ENCODE measurements around the gene TMEM100. TPM values are rescaled to one million over a fixed set of nuclear protein-coding genes. Genes with fewer than 3 reads are reported as not detected.
A peak's percentile ranks its signal among the peaks of the same experiment; 100 is the strongest.

TMEM100 gene
- total and polyA plus RNA-seq, 10 of the 15 experiments (the other 5 are each of a cell fraction or from before 2014, with no cell fraction given), result not detected

GRCh38 chr17:55734128-55734781 lies 11.6 kb upstream of the TMEM100 start:
- Histone ChIP-seq H2AFZ (ENCODE audit: control insufficient read depth, low read depth, low read length) (no peak overlapping the region), H3K27ac (ENCODE audit: control insufficient read depth, insufficient read depth) (no peak overlapping the region), H3K9ac (ENCODE audit: control insufficient read depth, insufficient read depth, low read length) (no peak overlapping the region), H3K4me1 (ENCODE audit: control insufficient read depth, insufficient read depth, low read length) (no peaks in the 10 kb centered on the region; the same call in 1 of the 2 replicates), H4K20me1 (ENCODE audit: control insufficient read depth, insufficient read depth) (no peaks in the 10 kb centered on the region), H3K79me2 (ENCODE audit: control insufficient read depth, insufficient read depth, low read length) (no peaks in the 10 kb centered on the region), H3K36me3 (ENCODE audit: control insufficient read depth in 2 of 2, insufficient read depth in 2 of 2, low read length in 1 of 2) (no peaks in the 10 kb centered on the region), H3K4me3 (no peak overlapping the region; the same call in 1 of the 2 replicates), H3K4me2 (ENCODE audit: control insufficient read depth, insufficient read depth) (0 out of 2 replicates have a peak overlapping the region, but pooled peaks have one; percentile 15), H3K9me3 (replicated peaks; ENCODE audit: control insufficient read depth, insufficient read depth, low read length) (no peaks in the 10 kb centered on the region), H3K27me3 (replicated peaks in 1 of 2; ENCODE audit: control insufficient read depth in 2 of 2, insufficient read depth in 2 of 2, low read length in 1 of 2) (no peaks in the 10 kb centered on the region; a peak in 1 of 4 replicates)
- in situ Hi-C loops (cut with MboI), result no loop called here
- no TSS peak for BruUV-seq (replicated peaks)
- DNase-seq (ENCODE audit: low read depth, low spot score) (no peak), FAIRE-seq (peak; percentile 44), ATAC-seq (peak; percentile 46)
- RAD21 ChIA-PET (ENCODE audit: unreplicated experiment), result no interaction called here
- CTCF ChIA-PET, result interaction anchor here (0.8 to 4.5 kb wide), 10 partner anchors 9 to 586 kb away, joined by 3 to 30 read pairs (median 6); no protein-coding TSS in a partner anchor
- intact Hi-C loops (cut with micrococcal nuclease; ENCODE audit: unreplicated experiment), result no loop called here
- SMC1A ChIA-PET (ENCODE audit: uncharacterized antibody, unreplicated experiment), result interaction anchor here (1.0 to 2.3 kb wide), 4 partner anchors 13 to 208 kb away, joined by 3 to 8 read pairs (median 4); partner anchors contain the start of gene TMEM100
- TF ChIP-seq, protein P1, sequence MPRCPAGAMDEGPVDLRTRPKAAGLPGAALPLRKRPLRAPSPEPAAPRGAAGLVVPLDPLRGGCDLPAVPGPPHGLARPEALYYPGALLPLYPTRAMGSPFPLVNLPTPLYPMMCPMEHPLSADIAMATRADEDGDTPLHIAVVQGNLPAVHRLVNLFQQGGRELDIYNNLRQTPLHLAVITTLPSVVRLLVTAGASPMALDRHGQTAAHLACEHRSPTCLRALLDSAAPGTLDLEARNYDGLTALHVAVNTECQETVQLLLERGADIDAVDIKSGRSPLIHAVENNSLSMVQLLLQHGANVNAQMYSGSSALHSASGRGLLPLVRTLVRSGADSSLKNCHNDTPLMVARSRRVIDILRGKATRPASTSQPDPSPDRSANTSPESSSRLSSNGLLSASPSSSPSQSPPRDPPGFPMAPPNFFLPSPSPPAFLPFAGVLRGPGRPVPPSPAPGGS (IDR thresholded peaks at IDR 0.05; ENCODE audit: borderline replicate concordance, insufficient read depth, low read depth, low read length, poor library complexity, severe bottlenecking), result no peak
- TF ChIP-seq CREM (IDR thresholded peaks at IDR 0.05; ENCODE audit: low read depth) (no peak), ZNF274 (IDR thresholded peaks at IDR 0.05; ENCODE audit: insufficient read depth, insufficient read length) (no peak), MTA3 (IDR thresholded peaks at IDR 0.05; ENCODE audit: borderline replicate concordance, low read length) (no peak), IKZF2 (IDR thresholded peaks at IDR 0.05) (no peak), JUNB (IDR thresholded peaks at IDR 0.05) (peak; percentile 42)
- TF ChIP-seq, protein P2, sequence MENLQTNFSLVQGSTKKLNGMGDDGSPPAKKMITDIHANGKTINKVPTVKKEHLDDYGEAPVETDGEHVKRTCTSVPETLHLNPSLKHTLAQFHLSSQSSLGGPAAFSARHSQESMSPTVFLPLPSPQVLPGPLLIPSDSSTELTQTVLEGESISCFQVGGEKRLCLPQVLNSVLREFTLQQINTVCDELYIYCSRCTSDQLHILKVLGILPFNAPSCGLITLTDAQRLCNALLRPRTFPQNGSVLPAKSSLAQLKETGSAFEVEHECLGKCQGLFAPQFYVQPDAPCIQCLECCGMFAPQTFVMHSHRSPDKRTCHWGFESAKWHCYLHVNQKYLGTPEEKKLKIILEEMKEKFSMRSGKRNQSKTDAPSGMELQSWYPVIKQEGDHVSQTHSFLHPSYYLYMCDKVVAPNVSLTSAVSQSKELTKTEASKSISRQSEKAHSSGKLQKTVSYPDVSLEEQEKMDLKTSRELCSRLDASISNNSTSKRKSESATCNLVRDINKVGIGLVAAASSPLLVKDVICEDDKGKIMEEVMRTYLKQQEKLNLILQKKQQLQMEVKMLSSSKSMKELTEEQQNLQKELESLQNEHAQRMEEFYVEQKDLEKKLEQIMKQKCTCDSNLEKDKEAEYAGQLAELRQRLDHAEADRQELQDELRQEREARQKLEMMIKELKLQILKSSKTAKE (IDR thresholded peaks at IDR 0.05; ENCODE audit: low read depth, poor library complexity, severe bottlenecking), result no peak
- POLR2A ChIA-PET, result no interaction called here
- 2% methylated on average over 4 of the region's 4 CpGs for WGBS (ENCODE audit: insufficient coverage, insufficient replicate concordance, low lambda C conversion rate, missing lambda C conversion rate)

Measured in GM12878 (cell line).